ENCODE data around the gene MRPS27.

MRPS27 gene

DNA sequence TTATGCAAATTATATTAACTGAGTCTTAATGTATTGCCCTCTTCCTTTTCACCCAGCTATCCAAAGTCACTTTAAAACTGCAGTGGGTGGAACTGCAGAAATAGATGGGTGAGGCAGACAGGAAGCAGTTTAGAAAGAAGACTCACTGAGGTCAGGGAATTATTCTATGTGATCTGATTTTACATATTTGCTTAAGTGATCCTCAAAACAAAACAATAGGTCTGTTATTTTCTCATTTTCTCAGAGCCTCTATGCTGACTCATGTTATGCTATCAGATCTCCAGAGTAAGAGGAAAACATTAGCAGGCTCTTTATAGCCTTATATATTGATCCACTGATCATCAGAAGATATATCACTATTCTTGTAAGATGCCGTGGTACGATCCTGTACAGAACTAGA lies 63.5 kb downstream of the MRPS27 start:
- DNase-seq (ENCODE audit: low spot score) = no peak

DNA sequence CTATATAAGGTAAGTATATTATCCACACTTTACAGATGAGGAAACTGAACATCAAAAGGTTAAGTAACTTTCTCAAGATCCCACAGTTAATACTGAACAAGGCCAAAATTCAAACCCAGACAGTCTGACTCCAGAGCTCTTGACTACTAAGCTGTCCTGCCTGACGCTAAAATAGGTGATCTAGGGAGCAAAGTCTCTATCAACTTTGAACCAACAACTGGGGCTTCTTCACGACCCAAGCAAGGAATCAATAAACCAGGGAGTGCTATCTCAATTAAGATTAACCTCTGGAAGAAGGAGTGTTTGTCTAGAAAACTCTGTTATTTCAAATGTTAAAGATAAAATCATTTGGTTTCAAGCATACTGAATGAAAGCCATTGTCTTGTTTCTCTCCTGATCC lies 64.4 kb downstream of the MRPS27 start:
- no peak for DNase-seq (ENCODE audit: low spot score)

DNA sequence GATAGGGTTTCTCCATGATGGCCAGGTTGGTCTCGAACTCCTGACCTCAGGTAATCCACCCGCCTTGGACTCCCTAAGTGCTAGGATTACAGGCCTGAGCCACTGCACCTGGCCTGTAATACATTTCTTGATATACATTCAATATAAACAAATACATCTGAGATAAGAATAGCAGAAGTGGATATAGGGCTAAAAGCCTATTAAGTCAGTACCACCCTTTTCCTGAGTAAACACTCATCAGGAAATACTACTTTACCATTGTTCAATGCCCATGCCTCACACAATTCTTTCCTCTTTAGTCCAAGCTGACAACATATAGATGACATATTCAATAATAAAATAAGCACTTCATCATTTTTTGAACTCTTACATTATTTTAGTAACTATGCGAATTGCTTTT lies 64.8 kb downstream of the MRPS27 start:
- no peak for DNase-seq (ENCODE audit: low spot score)

DNA sequence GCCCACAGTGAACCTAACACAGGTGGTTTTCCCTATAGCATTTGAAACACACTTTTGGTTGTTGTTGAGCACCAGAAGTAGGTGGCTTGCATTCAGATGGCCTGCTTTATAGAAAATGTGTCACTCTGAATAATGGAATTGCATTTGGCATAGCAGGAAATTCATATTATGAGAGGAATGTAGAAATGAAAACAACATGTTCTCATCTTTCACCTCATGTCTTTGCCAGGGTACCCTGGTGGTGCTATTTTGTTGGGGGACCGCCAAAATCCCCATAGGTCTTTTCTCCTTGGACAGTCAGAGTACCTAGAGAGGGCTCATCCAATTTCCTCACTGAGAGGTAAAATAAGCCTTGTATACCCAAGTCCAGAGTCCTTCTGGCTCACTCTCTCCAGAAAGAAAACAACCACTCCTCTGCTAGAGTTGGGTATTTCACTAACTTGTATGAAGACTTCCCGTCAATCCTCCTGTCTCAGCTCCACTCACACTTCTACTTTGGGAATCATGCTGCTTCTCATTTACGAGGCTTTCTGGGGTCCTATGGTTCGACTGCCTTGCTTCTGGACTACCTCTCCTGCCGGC lies 67.4 kb downstream of the MRPS27 start:
- no peak for DNase-seq (ENCODE audit: low spot score)

DNA sequence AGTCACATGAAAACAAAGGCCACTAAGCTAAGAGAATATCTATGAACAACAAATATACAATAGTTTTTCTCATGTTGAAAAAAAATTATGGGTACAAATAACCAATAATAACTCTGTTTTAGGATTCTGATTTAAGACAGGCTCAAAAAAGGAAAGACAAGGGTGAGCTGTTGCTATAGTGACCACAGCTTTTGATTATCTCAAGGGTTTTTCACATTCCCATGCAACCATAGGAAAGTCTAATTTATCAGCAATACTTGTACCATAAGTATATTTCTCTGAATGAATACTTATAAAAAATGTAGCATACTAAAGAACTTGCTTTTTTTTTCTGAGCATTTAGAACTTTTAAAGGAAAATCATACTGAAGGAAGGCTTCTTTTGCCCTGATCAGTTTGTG lies 68.0 kb downstream of the MRPS27 start:
- no peak for DNase-seq (ENCODE audit: low spot score)

DNA sequence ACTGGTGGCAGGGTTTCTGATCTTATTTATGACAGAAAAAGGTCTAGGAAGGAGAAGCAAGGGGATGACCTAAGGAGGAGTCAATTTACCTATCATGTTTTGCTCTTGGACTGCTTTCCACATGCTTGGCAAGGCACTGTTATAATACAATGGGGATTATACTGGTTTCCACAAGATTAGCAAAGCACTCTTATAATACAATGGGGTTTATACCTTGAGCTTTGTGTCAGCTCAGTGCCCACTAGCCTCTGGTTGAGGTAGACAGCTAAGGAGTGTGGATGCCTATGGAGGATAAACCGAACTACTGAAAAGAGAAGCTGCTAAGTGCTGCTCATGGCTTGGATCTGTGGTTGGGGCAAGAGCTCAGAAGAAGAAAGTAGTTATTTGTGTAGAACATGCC lies 68.7 kb downstream of the MRPS27 start:
- no peak for DNase-seq (ENCODE audit: low spot score)

DNA sequence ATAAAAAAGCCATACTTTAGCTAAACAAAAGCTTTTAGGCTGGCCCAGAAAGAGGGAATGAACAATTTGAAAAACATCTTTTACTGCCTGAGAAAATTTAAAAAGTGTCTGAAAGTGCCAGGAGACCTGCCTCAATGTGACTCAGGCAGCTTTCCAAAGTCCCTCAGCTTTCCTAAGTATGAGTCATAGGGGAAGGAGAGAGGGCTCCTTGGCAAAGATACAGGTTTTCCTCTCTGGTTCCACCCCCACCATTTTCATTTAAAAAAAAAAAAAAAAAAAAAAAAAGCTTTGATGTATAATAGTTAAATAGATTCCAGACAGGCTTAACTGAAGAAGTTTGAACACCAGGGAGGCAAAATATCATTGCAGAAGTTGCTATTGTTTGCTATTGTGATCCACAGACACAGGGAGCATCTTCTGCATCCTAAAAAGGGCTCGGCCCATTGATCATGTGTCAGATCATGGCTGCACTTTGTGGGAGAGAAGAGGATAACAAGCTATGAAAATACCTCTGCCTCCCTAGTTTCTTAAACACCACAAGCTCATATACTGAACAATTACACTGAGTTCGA lies 71.5 kb downstream of the MRPS27 start:
- peak; percentile 76 for DNase-seq (ENCODE audit: low spot score)

DNA sequence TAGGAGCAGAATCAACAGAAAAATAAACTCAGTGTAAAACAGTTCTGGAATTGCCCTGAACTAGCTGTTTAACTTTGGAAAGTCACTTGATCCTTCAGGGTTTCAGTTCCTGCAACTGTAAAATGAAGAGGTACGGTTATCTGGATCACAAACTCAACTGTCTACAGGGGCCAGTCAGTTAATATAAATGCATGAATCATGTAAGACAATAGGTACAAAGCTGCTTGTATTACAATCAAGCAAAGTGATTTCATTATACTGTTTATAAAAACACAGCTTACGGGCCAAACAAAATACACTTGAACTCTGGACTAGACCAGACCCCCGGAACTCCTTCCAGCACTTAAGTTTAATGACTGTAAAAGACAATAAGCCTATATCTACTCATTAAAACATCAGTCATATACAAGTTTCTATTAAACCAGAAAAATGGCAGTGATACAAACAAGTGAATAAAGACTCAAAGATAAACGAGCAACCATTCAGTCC lies 73.0 kb downstream of the MRPS27 start:
- peak; percentile 18 for DNase-seq (ENCODE audit: low spot score)

DNA sequence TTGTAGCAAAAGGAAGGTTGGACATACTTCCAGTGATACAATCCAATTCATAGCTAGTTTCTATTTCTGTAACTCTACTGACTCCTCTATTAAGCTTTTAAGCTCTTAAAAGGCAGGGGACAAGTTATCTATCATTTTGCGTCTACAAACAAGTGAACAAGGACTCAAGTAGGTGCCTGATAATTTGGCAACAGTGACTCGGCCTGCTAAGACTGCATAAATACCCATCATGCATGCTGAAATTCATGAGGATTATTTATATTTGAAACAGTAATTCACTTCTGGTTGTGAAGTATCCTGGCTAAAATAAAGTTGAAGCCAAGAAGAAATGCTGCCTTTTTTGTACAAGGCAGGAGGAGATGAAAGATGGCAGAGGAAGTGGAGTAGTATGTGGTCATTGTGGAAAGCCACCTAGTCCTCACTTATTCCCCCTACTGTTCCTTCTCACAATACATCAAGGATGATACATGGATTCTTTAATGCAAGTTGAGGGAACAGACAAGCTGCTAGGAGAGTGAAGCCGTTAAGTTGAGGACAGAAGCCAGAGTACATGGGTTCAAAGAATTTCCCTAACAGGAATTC lies 74.0 kb downstream of the MRPS27 start:
- no peak for DNase-seq (ENCODE audit: low spot score)

DNA sequence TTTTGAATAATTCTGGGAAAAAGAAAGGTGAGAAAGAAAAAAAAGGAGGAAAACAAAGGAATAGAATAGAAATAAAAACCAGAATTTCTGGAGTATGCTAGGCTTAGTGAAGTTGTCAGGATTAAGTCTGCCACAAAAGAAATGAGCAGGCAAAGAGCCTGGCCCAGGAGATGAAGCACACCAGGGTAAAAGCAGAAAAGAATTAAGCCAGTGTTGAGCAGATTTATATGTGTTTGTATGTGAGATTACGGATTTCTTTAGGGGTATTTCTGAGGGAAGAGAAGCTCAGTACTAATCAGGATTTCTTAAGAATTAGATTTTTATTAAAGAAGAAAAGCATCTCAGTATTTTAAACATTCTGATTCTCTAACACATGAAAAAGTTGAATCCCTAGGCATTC lies 74.5 kb downstream of the MRPS27 start:
- DNase-seq (ENCODE audit: low spot score) = no peak

DNA sequence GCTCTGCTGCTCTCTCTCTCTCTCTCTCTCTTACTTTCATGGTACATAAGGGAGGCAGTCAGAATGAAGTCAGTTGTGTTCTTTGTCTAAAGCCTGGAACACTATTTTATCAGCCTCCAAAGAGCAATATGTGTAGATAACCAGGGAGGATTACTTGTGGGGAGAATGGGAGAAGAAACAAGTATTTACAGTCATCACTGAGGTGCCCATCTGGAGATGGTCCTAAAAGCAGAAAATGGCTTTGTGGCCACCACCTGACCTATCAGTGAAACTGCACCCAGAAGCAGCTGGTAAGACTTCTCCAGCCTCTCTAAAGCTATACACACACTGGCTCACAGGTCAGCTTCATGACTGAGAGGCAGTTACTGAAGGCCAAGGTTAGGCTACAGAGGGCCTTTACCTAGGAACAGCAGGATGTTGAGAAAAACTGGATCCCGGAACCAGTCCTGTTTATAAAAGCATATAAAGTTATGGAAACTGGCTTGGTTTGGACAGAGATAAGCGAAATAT lies 75.1 kb downstream of the MRPS27 start:
- DNase-seq (ENCODE audit: low spot score) = peak; percentile 52

DNA sequence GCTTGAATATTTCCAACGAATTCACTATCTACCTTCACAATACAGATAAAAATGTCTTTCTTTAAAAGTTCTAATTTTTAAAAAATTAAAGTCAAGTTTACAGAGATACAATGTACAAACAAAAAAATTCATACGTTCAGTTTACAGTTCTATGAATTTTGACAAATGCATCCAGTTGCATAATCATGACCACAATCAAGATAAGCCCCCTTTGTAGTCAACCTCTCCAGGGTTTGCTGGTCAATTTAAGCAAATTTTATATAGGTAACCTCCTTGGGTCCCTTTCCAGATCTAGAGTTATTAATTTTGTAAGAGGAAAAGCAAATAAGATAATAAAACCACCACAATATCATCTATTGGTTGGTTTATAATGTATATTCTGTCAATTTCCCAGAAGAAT lies 76.3 kb downstream of the MRPS27 start:
- DNase-seq (ENCODE audit: low spot score) = no peak

DNA sequence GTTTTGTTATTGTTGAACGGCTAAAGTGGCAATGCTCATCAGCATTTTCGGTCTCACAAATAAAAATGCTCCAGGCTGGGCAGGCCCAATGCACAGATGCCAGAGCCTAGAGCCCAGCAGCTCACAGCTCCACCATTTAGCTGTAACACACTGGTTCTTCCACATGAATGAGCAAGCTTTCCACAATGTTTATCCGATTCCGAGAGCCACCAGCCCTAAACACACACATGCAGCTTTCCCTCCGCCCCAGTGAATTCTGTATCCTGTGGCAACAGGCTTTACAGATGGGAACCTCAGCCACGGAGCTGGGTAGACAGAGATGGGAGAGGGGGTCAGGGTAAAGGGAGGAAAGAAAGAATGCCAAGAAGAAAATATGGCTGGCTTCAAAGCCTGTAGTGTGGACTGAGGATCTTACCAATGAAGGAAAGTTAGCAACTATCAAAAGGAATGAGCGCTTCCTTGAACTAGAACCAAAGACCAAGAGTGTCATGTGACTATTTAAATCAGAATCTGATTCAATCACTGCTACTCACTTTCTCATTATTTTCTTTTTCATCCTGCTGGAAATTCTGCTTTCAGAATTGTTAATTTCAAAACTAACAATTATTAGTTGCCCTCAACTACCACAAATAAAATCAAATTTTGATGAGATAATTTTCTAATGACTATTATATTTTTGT lies 77.1 kb downstream of the MRPS27 start:
- peak; percentile 25 for DNase-seq (ENCODE audit: low spot score)

DNA sequence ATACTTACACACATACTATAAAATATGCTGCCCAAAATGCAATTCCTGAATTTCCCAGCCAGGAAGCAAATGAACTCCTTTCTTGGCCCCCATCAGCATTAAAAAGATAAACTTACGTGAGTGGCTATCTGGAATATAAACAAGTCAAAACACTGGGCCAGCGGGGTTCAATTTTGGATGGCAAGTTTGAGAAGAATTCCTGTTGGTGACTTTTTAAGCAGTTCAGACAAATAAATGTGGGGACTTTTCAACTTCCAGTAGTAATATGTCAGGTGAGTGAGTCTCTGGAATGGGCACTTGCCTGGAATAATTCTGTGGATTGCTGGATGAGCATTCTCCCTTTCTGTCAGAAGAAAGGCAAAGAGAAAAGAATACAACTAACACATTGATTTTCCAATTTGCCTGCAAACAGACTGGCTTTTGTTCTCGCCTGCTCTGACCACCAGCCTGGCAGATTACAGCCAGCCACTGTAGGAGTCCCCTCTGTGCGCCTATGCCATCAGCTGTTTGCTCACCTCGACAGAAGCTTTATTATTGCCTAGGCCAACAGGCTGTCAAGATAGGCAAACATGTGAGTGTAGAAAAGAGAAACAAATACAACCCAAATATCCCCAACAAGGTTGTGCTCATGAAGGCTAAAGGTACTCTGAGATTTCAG lies 78.6 kb downstream of the MRPS27 start:
- no peak for DNase-seq (ENCODE audit: low spot score)

DNA sequence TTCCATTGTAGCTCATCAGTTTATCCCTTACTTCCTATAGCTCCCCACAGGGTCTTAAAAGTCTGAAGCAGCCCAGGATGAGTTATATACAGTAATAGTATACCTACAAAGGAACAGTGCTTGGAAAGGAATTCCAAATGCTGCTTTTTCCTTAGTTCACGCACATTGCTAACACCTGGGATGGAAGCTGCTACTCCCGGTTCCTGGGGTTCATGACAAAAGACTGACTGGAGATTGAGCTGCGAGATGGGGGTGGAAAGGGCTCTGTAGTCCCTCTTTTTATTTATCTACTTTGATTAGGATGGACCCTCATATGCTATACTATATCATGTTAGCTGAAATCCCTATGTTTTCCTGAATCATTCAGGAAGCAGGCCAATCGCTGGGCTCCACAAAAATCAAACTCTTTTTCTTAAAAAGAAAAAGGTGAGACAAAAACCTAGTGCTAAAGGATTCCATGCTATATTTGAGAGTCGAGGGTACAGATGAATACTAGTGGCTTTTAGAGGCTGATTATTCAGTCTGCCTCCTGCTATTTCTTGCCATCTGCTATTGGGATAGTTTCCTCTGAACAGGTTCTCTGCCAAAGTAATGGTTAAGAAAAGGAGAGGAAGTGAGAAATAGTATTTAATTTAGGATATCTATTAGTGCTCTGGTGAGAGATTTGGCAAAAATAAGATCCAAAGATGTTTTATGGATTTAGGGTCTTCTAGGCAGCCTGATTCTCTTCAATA lies 81.2 kb downstream of the MRPS27 start:
- DNase-seq (ENCODE audit: low spot score) = no peak

DNA sequence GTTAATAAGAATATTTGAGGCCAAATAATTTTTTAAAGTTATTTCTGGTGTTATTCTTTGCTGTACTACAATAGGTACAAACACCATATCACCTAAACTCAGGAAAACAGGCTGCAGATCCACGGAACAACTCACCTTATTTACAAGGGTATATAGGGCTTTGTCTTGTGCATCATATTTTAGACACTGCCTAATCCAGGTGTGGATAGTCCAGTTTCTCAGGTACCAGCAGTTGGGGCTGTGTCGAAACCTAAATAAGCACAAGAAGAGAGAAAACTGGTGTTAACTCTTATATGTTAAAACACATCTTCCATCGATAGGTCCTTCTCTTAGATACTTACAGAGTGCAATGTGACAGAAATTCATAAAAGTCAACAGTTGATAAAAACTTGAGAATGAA lies 82.2 kb downstream of the MRPS27 start:
- no peak for DNase-seq (ENCODE audit: low spot score)

DNA sequence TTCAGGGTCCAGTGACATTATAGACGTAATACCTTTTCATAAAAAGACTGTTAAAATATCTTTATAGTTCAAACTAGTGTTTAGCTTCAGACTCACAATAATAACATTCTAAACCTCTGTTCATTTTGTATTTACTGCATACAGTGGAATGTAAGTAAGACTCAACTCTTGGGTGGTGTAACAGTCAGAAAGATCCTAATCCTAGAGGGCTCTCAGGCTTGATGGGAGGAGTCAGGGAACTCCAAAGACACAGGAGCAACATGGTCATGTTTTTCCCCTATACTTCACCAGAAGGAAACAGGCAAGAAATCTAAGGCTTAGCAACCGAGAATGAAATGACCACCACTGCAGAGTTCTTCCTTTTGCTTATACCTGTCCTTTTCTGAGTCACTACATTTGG lies 82.6 kb downstream of the MRPS27 start:
- no peak for DNase-seq (ENCODE audit: low spot score)

DNA sequence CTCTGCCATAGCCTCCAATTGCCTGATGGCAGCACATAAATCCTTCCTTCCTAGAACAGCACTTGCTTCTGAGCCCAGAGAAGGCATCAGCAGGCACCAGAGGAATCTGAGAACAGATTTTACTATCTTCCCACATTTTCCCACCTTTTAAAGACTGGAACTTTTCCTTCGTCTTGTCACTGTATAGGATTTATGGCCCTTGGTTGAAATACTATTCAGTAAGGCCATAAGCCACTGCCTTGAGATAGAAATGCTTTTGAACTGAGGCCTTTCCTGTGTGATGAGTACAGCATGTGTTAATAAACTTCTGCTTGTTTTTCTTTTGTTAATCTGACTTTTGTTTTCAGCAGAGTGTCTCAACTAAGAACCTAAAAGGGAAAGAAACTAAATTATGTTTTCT lies 84.3 kb downstream of the MRPS27 start:
- DNase-seq (ENCODE audit: low spot score) = no peak

DNA sequence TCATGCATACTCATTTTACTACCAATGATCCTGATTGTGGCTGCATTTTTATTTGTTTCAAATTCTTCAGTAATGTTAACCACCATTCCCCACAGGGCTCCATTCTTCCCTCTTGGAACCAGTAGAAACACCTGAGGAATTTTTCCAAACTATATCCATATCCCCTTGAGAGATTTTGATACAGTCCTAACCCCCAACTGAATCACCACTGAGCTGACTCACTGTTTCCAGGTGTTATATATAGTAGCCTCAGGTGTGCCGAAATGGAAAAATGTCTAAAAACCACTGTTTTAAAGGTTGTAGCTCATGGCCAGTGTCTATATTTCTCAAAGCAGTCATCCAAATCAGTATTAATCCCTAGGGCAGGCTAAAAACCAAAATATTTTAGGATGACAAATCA lies 85.2 kb downstream of the MRPS27 start:
- DNase-seq (ENCODE audit: low spot score) = no peak

DNA sequence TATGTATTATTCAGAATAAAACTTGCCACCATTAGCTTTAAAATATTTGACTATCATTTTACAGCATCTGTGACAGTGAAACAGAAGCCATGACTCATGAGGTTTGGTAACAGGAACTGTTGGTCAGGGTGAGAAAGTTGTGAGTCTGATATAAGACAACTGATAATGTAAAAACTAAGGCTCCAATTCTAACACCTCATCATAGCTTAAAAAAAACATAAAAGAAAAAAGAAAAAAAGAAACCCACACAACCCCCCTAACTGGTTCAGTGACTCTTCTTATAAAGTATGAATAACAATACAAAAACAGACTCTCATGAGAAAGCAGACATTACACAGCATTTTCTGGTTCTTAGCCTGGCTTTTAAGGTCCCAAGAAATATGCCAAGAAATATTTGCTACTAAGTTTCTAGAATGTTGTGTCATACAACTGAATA lies 85.8 kb downstream of the MRPS27 start:
- peak; percentile 57 for DNase-seq (ENCODE audit: low spot score)

DNA sequence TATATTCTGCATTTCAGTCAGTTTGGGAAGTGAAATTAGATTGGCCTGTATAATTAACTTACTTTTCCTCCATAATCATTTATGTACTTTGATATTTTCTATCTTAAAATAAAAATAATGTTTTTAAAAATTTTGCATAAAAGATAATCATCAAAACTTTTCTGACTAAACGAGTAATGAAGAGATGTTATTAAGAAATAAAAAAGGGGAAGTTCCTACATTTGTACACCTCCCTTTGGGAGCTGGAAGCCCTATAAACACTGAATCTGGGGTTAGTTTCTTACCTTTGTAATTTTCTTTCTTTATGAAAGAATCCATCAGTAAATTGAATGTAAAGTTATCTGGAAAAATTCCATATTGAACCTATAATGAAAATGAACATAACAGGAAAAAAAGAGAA lies 86.2 kb downstream of the MRPS27 start:
- DNase-seq (ENCODE audit: low spot score) = no peak

DNA sequence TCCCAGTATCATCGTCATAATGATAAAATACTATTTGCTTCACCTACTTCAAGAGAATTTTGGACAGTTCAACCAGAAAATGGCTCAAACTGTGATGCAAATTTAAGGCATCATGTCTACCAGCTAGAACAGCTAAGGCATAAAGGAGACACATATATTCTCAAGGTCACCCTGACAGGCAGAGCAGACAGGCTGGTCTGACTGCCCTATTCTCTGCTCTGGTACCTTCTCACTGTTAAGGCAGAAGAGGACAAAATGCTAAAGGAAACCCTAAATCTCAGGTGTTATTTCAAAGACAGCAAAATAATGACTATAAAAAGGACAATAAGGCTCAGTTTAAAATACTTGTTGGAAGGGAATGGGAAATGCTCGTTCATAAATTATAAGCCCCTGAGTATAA lies 87.2 kb downstream of the MRPS27 start:
- no peak for DNase-seq (ENCODE audit: low spot score)

All from kidney tubule cell (primary cell).